ENCODE measurements around the gene LEKR1. TPM values are rescaled to one million over a fixed set of nuclear protein-coding genes. Genes with fewer than 3 reads are reported as not detected.

The LEKR1 gene
- total RNA-seq, 1 donor from 2014 or later, result 0.52 TPM

DNA sequence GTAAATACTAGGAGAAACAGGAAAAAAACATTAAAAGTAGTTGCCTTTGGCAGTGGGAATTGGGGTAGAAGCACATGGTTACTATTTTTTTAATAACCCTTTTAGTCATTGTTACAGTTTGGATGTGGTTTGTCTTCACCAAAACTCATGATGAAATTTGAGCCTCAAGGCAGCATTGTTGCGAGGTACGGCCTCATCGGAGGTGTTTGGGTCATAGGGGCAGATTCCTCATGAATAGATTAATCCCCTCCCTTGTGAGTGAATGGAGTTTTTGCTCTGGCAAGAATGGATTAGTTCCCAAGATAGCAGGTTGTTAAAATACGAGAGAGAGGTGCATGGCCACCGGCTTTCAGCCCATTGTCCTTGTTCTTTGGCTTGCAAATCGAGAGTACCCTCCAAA lies 92.6 kb downstream of the LEKR1 start:
- H3K4me3 ChIP-seq (ENCODE audit: low read length in 3 of 3), result no peak overlapping the region
- H3K36me3 ChIP-seq (ENCODE audit: control insufficient read depth in 3 of 3, insufficient read depth in 3 of 3, low read length in 3 of 3), result no peaks in the 10 kb centered on the region
- no peaks in the 10 kb centered on the region for H3K4me1 ChIP-seq (ENCODE audit: control insufficient read depth in 3 of 3, insufficient read depth in 3 of 3, low read length in 3 of 3)
- H3K9ac ChIP-seq (ENCODE audit: low read depth in 1 of 3, low read length in 3 of 3), result no peak overlapping the region
- no peak overlapping the region for H3K27ac ChIP-seq (ENCODE audit: low read depth, low read length)
- no peaks in the 10 kb centered on the region for H3K27me3 ChIP-seq (ENCODE audit: control insufficient read depth in 3 of 3, insufficient read depth in 3 of 3, low read length in 3 of 3)
- H3K9me3 ChIP-seq (ENCODE audit: control insufficient read depth in 3 of 3, low read length in 3 of 3), result no peaks in the 10 kb centered on the region

- H3K9ac ChIP-seq (ENCODE audit: low read depth in 1 of 3, low read length in 3 of 3), result no peak overlapping the region
- no peak overlapping the region for H3K4me3 ChIP-seq (ENCODE audit: low read length in 3 of 3)
- no peak overlapping the region for H3K27ac ChIP-seq (ENCODE audit: low read depth, low read length)
- no peaks in the 10 kb centered on the region for H3K9me3 ChIP-seq (ENCODE audit: control insufficient read depth in 3 of 3, low read length in 3 of 3)
- H3K36me3 ChIP-seq (ENCODE audit: control insufficient read depth in 3 of 3, insufficient read depth in 3 of 3, low read length in 3 of 3), result no peaks in the 10 kb centered on the region
- no peaks in the 10 kb centered on the region for H3K4me1 ChIP-seq (ENCODE audit: control insufficient read depth in 3 of 3, insufficient read depth in 3 of 3, low read length in 3 of 3)
- H3K27me3 ChIP-seq (ENCODE audit: control insufficient read depth in 3 of 3, insufficient read depth in 3 of 3, low read length in 3 of 3), result no peaks in the 10 kb centered on the region
Observed at GRCh38 chr3:156919818-156920217, 93.7 kb downstream of the LEKR1 start.

DNA sequence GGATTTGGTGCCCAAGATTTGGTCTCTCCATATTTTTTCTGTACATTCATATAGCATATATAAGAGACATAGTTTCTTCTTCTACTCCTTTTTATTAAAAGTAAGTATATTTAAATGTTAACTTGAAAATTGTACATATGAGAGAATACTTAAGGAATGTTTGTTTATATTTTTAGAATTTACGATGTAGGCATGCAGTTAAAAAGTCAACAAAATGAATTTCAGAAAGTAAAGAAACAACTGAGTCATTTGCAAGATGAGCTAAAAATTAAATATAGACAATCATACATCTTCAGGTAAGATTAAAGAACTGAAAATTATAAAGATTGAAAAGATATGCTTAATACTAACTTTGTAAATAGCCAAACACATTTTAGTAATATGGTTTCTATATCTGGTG lies 94.2 kb downstream of the LEKR1 start:
- H3K4me3 ChIP-seq (ENCODE audit: low read length in 3 of 3), result no peak overlapping the region
- H3K27ac ChIP-seq (ENCODE audit: low read depth, low read length), result no peak overlapping the region
- no peaks in the 10 kb centered on the region for H3K4me1 ChIP-seq (ENCODE audit: control insufficient read depth in 3 of 3, insufficient read depth in 3 of 3, low read length in 3 of 3)
- H3K9ac ChIP-seq (ENCODE audit: low read depth in 1 of 3, low read length in 3 of 3), result no peak overlapping the region
- no peaks in the 10 kb centered on the region for H3K36me3 ChIP-seq (ENCODE audit: control insufficient read depth in 3 of 3, insufficient read depth in 3 of 3, low read length in 3 of 3)
- no peaks in the 10 kb centered on the region for H3K9me3 ChIP-seq (ENCODE audit: control insufficient read depth in 3 of 3, low read length in 3 of 3)
- H3K27me3 ChIP-seq (ENCODE audit: control insufficient read depth in 3 of 3, insufficient read depth in 3 of 3, low read length in 3 of 3), result no peaks in the 10 kb centered on the region

DNA sequence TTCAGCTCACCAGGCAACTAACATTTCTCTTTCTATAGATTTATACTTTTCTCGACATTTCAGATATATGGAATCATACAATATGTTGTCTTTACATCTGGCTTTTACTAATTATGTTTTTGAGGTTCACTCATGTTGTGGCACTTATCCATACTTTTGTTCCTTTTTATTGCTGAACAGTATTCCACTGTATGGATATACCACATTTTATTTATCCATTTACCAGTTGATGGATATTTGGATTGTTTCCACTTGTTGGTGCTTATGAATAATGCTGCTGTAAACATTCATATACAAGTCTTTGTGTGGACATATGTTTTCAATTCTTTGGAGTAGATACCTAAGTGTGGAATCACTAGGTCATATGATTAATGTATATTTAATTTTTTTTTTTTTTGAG lies 97.2 kb downstream of the LEKR1 start:
- no peak overlapping the region for H3K27ac ChIP-seq (ENCODE audit: low read depth, low read length)
- no peaks in the 10 kb centered on the region for H3K9me3 ChIP-seq (ENCODE audit: control insufficient read depth in 3 of 3, low read length in 3 of 3)
- no peak overlapping the region for H3K4me3 ChIP-seq (ENCODE audit: low read length in 3 of 3)
- no peak overlapping the region for H3K9ac ChIP-seq (ENCODE audit: low read depth in 1 of 3, low read length in 3 of 3)
- no peaks in the 10 kb centered on the region for H3K4me1 ChIP-seq (ENCODE audit: control insufficient read depth in 3 of 3, insufficient read depth in 3 of 3, low read length in 3 of 3)
- no peaks in the 10 kb centered on the region for H3K36me3 ChIP-seq (ENCODE audit: control insufficient read depth in 3 of 3, insufficient read depth in 3 of 3, low read length in 3 of 3)
- H3K27me3 ChIP-seq (ENCODE audit: control insufficient read depth in 3 of 3, insufficient read depth in 3 of 3, low read length in 3 of 3), result no peaks in the 10 kb centered on the region

DNA sequence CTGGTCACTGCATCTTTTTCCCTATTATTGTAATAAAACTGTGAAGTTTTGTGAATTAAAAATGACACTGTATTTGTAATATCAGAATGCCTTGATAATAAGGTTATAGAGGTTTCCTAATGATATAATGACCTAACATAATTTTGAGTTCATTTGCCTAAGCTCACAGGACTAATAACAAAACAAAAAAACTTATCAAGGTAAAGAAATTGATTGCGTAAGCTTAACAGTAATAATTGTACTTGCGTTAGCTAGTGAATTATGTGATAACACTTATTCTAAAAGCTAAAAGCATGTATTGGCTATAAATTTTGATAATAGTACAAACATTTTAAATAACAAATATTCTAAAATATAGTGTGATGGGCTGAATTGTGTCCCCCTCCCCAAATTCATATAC lies 112.6 kb downstream of the LEKR1 start:
- no peak overlapping the region for H3K4me3 ChIP-seq (ENCODE audit: low read length in 3 of 3)
- H3K9me3 ChIP-seq (ENCODE audit: control insufficient read depth in 3 of 3, low read length in 3 of 3), result no peaks in the 10 kb centered on the region
- H3K9ac ChIP-seq (ENCODE audit: low read depth in 1 of 3, low read length in 3 of 3), result no peak overlapping the region
- H3K4me1 ChIP-seq (ENCODE audit: control insufficient read depth in 3 of 3, insufficient read depth in 3 of 3, low read length in 3 of 3), result no peaks in the 10 kb centered on the region
- no peaks in the 10 kb centered on the region for H3K27me3 ChIP-seq (ENCODE audit: control insufficient read depth in 3 of 3, insufficient read depth in 3 of 3, low read length in 3 of 3)
- no peaks in the 10 kb centered on the region for H3K36me3 ChIP-seq (ENCODE audit: control insufficient read depth in 3 of 3, insufficient read depth in 3 of 3, low read length in 3 of 3)
- H3K27ac ChIP-seq (ENCODE audit: low read depth, low read length), result no peak overlapping the region

DNA sequence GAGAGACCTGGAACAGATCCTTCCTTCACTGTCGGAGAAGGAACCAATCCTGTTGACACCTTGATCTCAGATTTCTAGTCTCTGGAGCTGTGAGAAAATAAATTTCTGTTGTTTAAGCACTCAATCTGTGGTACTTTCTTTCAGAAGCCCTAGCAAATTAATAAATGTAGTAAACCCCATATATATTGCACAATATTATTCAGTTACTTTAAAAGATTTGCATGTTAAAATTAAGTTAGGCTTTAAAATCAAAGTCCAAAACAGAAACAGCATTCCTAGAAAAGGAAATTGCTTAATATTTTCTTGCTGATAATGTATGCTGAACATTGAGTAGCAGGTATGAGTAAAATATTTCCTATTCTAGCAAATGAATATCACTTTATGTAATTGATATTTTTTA lies 113.2 kb downstream of the LEKR1 start:
- no peaks in the 10 kb centered on the region for H3K36me3 ChIP-seq (ENCODE audit: control insufficient read depth in 3 of 3, insufficient read depth in 3 of 3, low read length in 3 of 3)
- H3K9me3 ChIP-seq (ENCODE audit: control insufficient read depth in 3 of 3, low read length in 3 of 3), result no peaks in the 10 kb centered on the region
- H3K4me1 ChIP-seq (ENCODE audit: control insufficient read depth in 3 of 3, insufficient read depth in 3 of 3, low read length in 3 of 3), result no peaks in the 10 kb centered on the region
- no peak overlapping the region for H3K9ac ChIP-seq (ENCODE audit: low read depth in 1 of 3, low read length in 3 of 3)
- H3K27me3 ChIP-seq (ENCODE audit: control insufficient read depth in 3 of 3, insufficient read depth in 3 of 3, low read length in 3 of 3), result no peaks in the 10 kb centered on the region
- H3K27ac ChIP-seq (ENCODE audit: low read depth, low read length), result no peak overlapping the region
- no peak overlapping the region for H3K4me3 ChIP-seq (ENCODE audit: low read length in 3 of 3)

DNA sequence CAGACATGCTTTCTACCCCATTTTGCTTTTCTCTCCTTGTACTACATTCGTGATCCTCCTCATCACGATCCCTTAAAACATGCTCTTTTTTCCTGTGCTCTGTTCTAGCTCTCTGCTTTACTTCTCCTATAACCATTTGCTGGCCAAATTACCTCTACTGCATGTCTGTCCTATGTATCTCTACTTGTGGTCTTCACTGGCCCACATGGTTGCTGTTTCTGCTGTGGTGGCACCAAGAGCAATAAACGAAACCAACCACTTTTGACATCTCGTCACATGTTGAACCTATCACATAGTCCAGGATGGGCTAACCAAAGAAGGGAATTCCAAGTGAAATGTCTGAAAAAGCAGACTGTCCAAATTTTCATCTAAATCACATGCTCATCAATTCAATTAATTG lies 115.2 kb downstream of the LEKR1 start:
- H3K4me1 ChIP-seq (ENCODE audit: control insufficient read depth in 3 of 3, insufficient read depth in 3 of 3, low read length in 3 of 3), result no peaks in the 10 kb centered on the region
- H3K36me3 ChIP-seq (ENCODE audit: control insufficient read depth in 3 of 3, insufficient read depth in 3 of 3, low read length in 3 of 3), result no peaks in the 10 kb centered on the region
- H3K27me3 ChIP-seq (ENCODE audit: control insufficient read depth in 3 of 3, insufficient read depth in 3 of 3, low read length in 3 of 3), result no peaks in the 10 kb centered on the region
- H3K9me3 ChIP-seq (ENCODE audit: control insufficient read depth in 3 of 3, low read length in 3 of 3), result no peaks in the 10 kb centered on the region
- H3K4me3 ChIP-seq (ENCODE audit: low read length in 3 of 3), result no peak overlapping the region
- H3K27ac ChIP-seq (ENCODE audit: low read depth, low read length), result no peak overlapping the region
- H3K9ac ChIP-seq (ENCODE audit: low read depth in 1 of 3, low read length in 3 of 3), result no peak overlapping the region

DNA sequence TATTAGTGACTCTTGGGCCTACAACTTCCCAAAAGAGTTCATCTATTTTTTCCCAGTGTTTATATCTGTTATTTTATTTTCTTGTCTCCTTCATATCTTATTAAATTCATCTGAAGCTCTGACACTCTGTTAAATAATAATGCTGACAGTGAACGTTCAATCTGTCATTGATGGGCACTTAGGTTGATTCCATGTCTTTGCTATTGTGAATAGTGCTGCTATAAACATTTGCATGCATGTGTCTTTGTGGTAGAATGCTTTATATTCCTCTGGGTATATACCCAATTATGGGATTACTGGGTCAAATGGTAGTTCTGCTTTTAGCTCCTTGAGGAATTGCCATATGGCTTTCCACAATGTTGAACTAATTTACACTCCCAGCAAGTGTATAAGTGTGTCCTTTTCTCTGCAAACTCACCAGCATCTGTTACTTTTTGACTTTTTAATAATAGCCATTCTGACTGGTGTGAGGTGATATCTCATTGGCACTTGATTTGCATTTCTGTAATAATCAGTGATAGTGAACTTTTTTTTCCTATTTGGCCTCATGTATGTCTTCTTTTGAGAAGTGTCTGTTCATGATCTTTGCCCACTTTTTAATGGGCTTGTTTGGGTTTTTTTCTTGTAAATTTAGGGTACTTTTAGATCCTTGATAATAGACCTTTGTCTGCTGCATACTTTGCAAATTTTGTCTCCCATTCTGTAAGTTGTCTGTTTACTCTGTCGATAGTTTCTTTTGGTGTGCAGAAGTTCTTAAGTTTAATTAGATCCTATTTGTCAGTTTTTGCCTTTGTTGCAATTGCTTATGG lies 122.5 kb downstream of the LEKR1 start:
- Histone ChIP-seq H3K4me3 (ENCODE audit: low read length in 3 of 3) (no peak overlapping the region), H3K9me3 (ENCODE audit: control insufficient read depth in 3 of 3, low read length in 3 of 3) (no peaks in the 10 kb centered on the region)

GRCh38 chr3:156952011-156952410 lies 125.9 kb downstream of the LEKR1 start:
- Histone ChIP-seq H3K27me3 (ENCODE audit: control insufficient read depth in 3 of 3, insufficient read depth in 3 of 3, low read length in 3 of 3) (no peaks in the 10 kb centered on the region), H3K36me3 (ENCODE audit: control insufficient read depth in 3 of 3, insufficient read depth in 3 of 3, low read length in 3 of 3) (no peaks in the 10 kb centered on the region), H3K4me3 (ENCODE audit: low read length in 3 of 3) (no peak overlapping the region), H3K27ac (ENCODE audit: low read depth, low read length) (no peak overlapping the region), H3K9ac (ENCODE audit: low read depth in 1 of 3, low read length in 3 of 3) (no peak overlapping the region), H3K9me3 (ENCODE audit: control insufficient read depth in 3 of 3, low read length in 3 of 3) (no peaks in the 10 kb centered on the region), H3K4me1 (ENCODE audit: control insufficient read depth in 3 of 3, insufficient read depth in 3 of 3, low read length in 3 of 3) (no peaks in the 10 kb centered on the region)

More for the DNA sequence above, 122.5 kb downstream of the LEKR1 start:
- Histone ChIP-seq H3K36me3 (ENCODE audit: control insufficient read depth in 3 of 3, insufficient read depth in 3 of 3, low read length in 3 of 3) (no peaks in the 10 kb centered on the region), H3K9ac (ENCODE audit: low read depth in 1 of 3, low read length in 3 of 3) (no peak overlapping the region), H3K27me3 (ENCODE audit: control insufficient read depth in 3 of 3, insufficient read depth in 3 of 3, low read length in 3 of 3) (no peaks in the 10 kb centered on the region), H3K4me1 (ENCODE audit: control insufficient read depth in 3 of 3, insufficient read depth in 3 of 3, low read length in 3 of 3) (no peaks in the 10 kb centered on the region), H3K27ac (ENCODE audit: low read depth, low read length) (no peak overlapping the region)

DNA sequence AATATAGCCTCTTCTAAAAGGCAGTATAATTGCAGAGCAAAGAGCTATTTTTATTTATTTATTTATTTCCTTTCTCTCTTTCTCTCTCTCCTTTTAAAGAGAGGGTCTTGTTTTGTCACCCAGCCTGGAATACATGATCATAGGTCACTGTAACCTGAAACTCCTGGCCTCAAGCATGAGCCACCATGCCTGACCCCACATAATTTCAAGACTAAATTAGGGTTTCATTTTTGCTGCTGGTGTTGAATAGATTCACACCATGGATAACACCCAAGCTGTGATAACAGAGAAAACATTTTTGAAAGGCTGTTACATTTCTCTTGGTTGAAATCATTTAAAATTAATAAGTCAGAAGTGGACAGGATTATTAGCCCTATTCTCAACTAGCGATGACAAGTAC lies 131.6 kb downstream of the LEKR1 start:
- H3K9me3 ChIP-seq (ENCODE audit: control insufficient read depth in 3 of 3, low read length in 3 of 3), result no peaks in the 10 kb centered on the region
- H3K27ac ChIP-seq (ENCODE audit: low read depth, low read length), result no peak overlapping the region
- no peaks in the 10 kb centered on the region for H3K4me1 ChIP-seq (ENCODE audit: control insufficient read depth in 3 of 3, insufficient read depth in 3 of 3, low read length in 3 of 3)
- H3K4me3 ChIP-seq (ENCODE audit: low read length in 3 of 3), result no peak overlapping the region
- no peaks in the 10 kb centered on the region for H3K27me3 ChIP-seq (ENCODE audit: control insufficient read depth in 3 of 3, insufficient read depth in 3 of 3, low read length in 3 of 3)
- no peak overlapping the region for H3K9ac ChIP-seq (ENCODE audit: low read depth in 1 of 3, low read length in 3 of 3)
- no peaks in the 10 kb centered on the region for H3K36me3 ChIP-seq (ENCODE audit: control insufficient read depth in 3 of 3, insufficient read depth in 3 of 3, low read length in 3 of 3)

All from skeletal muscle tissue (tissue), 4 donors.